Astrocyte of the spinal cord (primary cell): Measurements from ENCODE around the gene PTGFRN.
"Not testable (repeated sequence)": the region's sequence is repeated elsewhere in the genome, so short reads cannot be mapped to it uniquely, and the experiment has no call there.

Experiments used
- DNase-seq: peaks from one replicate; pipeline ENCODE4 v3.0.0; 2011; ENCODE audit warnings: low read depth, low spot score
- H3K4me3 ChIP-seq: 2 replicates; pipeline ENCODE4 v1.5.1; 2011; ENCODE audit warnings: low read depth, mild to moderate bottlenecking, low read length, moderate library complexity
- CTCF ChIP-seq: IDR thresholded peaks from 2 replicates; pipeline ENCODE4 v1.5.1; 2012; ENCODE audit warnings: low read depth, mild to moderate bottlenecking, low read length, inconsistent platforms
- in situ Hi-C: cut with HindIII; loops from 2 replicates; pipeline ENCODE4 v1.10.0; 2017; ENCODE audit warnings: low sequenced_read_pairs

PTGFRN gene

GRCh38 chr1:116931016-116931918, 21.6 kb downstream of the PTGFRN start:
- DNase-seq: no peak
- H3K4me3 ChIP-seq: no peak overlapping the region
- in situ Hi-C loops: no loop called here
- no peak for TF ChIP-seq CTCF

- no peak for DNase-seq
- no peak overlapping the region for H3K4me3 ChIP-seq
- TF ChIP-seq CTCF: no peak
- in situ Hi-C loops: no loop called here
Observed at GRCh38 chr1:116933606-116934515, 24.1 kb downstream of the PTGFRN start.

DNA sequence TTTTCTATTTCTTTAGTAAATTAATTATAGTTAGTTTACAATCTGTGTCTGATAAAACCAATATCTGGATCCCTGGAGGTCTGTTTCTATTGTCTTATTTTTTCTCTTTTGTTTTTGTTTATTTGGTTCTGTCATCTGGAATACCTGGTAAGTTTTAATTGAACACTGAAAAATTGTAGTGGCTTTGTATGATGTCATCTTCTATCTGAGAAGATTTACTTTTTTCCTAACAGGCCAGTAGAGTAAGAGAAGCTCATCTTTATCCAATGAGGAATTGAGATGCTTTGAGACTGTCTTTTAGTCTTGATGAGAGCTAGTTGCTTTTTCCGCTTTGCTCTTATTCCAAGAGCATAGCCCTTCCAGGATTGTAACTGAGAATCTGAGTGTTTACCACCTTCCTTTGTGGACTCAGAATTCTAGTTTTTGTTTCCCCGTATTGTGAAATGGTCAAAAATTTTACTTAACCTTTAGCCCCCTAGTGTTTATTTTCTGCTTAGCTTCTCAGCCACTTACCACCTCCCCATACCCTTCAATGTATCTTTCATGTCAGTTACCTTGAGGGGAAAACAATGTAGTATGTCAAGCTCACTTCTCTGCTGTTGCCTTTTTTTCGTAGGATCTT, 25.0 kb downstream of the PTGFRN start:
- no peak overlapping the region for H3K4me3 ChIP-seq
- no peak for DNase-seq
- peak; percentile 22 for TF ChIP-seq CTCF
- in situ Hi-C loops: no loop called here

GRCh38 chr1:116938216-116938615, 28.5 kb downstream of the PTGFRN start:
- in situ Hi-C loops: no loop called here
- no peak for DNase-seq

DNA sequence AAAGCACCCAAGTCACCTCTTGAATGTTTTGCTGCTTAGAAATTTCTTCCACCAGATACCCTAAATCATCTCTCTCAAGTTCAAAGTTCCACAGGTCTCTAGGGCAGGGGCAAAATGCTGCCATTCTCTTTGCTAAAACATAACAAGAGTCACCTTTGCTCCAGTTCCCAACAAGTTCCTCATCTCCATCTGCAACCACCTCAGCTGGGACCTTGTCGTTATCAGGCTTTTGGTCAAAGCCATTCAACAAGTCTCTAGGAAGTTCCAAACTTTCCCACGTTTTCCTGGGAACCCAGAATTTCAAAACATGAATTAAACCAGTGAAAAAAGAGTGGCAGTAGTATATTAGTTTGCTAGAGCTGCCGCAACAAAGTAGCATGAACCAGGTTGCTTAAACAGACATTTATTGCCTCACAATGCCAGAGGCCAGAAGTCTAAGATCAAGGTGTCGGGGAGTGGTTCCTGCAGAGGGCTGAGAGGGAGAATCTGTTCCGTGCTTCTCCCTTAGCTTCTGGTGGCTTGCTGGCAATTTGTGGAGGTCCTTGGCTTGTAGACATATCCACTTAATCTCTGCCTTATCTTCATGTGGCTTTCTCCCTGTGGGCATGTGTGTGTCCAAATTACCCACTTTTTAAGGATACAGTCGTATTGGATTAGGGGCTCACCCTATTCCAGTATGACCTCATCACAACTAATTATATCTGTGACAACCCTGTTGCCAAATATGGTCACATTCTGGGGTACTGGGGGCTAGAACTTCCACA, 30.2 kb downstream of the PTGFRN start:
- H3K4me3 ChIP-seq, DNase-seq, in situ Hi-C loops: not testable (repeated sequence)

More at GRCh38 chr1:116938216-116938615, 28.5 kb downstream of the PTGFRN start:
- H3K4me3 ChIP-seq: no peak overlapping the region
- TF ChIP-seq CTCF: no peak

DNA sequence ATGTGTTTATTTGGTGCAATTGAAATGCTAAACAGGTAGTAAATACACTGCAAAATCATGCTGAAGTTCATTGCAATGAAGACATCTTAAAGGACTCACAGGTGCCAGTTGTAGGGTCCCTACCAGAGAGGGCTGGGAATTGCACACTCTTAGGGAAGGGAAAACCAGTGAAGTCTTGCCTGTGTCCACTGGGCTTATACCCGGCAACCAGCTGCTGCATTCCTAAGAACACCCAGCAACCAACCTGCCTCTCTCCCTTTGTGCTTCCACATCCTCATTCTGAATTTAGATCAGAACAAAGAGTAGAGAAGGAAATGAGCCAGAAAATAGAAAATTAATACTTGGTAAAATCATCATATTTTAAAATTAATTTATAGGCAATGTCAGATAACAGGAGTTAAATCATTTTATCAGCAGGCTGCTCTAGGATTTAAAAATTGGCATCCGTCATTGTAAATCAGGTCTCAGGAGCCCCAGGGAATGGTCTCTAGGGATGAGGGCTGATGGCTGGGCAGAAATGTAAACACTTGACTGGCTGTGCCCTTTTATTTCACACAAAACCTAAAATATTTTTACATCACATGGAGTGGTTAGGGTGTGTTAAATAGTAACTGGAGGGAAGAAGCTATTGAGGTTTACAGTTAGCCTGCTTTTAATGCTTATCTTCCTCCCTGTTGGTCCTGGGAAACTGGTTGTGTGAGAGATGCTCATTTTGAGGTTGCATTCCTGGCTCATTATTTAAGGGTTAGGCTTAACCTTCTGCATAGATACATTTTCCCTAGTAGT, 31.3 kb downstream of the PTGFRN start:
- in situ Hi-C loops: no loop called here

More for the DNA sequence above, 31.3 kb downstream of the PTGFRN start:
- DNase-seq: no peak
- no peak overlapping the region for H3K4me3 ChIP-seq
- no peak for TF ChIP-seq CTCF
